Renal pelvis (tissue), 12 donors: ENCODE data around the gene CKLF. TPM values are rescaled to one million over a fixed set of nuclear protein-coding genes. Genes with fewer than 3 reads are reported as not detected.

Experiments
- DNase-seq: peaks from one replicate; pipeline ENCODE4 v3.0.0-alpha.2; 2013
- long read RNA-seq, 16 experiments: transcript quantifications; one replicate each; lab custom pipeline, GENCODE V29; 2026
- polyA plus RNA-seq, 3 donors: library from polyadenylated mRNA; unstranded; fragments of 120-200 nt; gene quantifications; one replicate each; pipeline ENCODE4 v1.2.1, GENCODE V29; 2013; ENCODE audit not compliant: insufficient read length in 3 of 3

The CKLF gene, protein sequence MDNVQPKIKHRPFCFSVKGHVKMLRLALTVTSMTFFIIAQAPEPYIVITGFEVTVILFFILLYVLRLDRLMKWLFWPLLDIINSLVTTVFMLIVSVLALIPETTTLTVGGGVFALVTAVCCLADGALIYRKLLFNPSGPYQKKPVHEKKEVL
- 10 to 100 TPM; 30.4 to 38.8 (median 36.7) TPM for polyA plus RNA-seq
- long read RNA-seq, donor 1, transcript CKLF-201 (4 exons, 669 nt), result minor isoform, 22 of 75 reads
- long read RNA-seq, donor 1, transcript CKLF-203 (3 exons, 508 nt), result major isoform, 39 of 75 reads
- long read RNA-seq, donor 1, partial matches to known transcripts, result 0 of 75 reads
- long read RNA-seq, donor 1, other reads (novel, unspliced or antisense), result 5 of 75 reads
- long read RNA-seq, donor 2, transcript CKLF-206 (2 exons, 564 nt), result minor isoform, 5 of 95 reads
- long read RNA-seq, donor 2, transcript CKLF-203 (3 exons, 508 nt), result major isoform, 43 of 95 reads
- long read RNA-seq, donor 2, transcript CKLF-201 (4 exons, 669 nt), result minor isoform, 30 of 95 reads
- long read RNA-seq, donor 2, partial matches to known transcripts, result 0 of 95 reads
- long read RNA-seq, donor 2, other reads (novel, unspliced or antisense), result 8 of 95 reads
- long read RNA-seq, donor 3, transcript CKLF-201 (4 exons, 669 nt), result minor isoform, 22 of 63 reads
- long read RNA-seq, donor 3, transcript CKLF-203 (3 exons, 508 nt), result major isoform, 35 of 63 reads
- long read RNA-seq, donor 3, partial matches to known transcripts, result 0 of 63 reads
- long read RNA-seq, donor 3, other reads (novel, unspliced or antisense), result 0 of 63 reads
- long read RNA-seq, donor 4, transcript CKLF-206 (2 exons, 564 nt), result minor isoform, 6 of 118 reads
- long read RNA-seq, donor 4, transcript CKLF-202 (3 exons, 571 nt), result minor isoform, 9 of 118 reads
- long read RNA-seq, donor 4, transcript CKLF-201 (4 exons, 669 nt), result minor isoform, 31 of 118 reads
- long read RNA-seq, donor 4, transcript CKLF-203 (3 exons, 508 nt), result major isoform, 55 of 118 reads
- long read RNA-seq, donor 4, partial matches to known transcripts, result 6 of 118 reads
- long read RNA-seq, donor 4, other reads (novel, unspliced or antisense), result 5 of 118 reads
- long read RNA-seq, donor 5, transcript CKLF-203 (3 exons, 508 nt), result major isoform, 27 of 43 reads
- long read RNA-seq, donor 5, transcript CKLF-201 (4 exons, 669 nt), result minor isoform, 14 of 43 reads
- long read RNA-seq, donor 5, partial matches to known transcripts, result 0 of 43 reads
- long read RNA-seq, donor 5, other reads (novel, unspliced or antisense), result 0 of 43 reads
- long read RNA-seq, donor 6, transcript CKLF-203 (3 exons, 508 nt), result major isoform, 32 of 58 reads
- long read RNA-seq, donor 6, transcript CKLF-201 (4 exons, 669 nt), result minor isoform, 17 of 58 reads
- long read RNA-seq, donor 6, partial matches to known transcripts, result 0 of 58 reads
- long read RNA-seq, donor 6, other reads (novel, unspliced or antisense), result 0 of 58 reads
- long read RNA-seq, donor 7, transcript CKLF-203 (3 exons, 508 nt), result major isoform, 43 of 70 reads
- long read RNA-seq, donor 7, transcript CKLF-201 (4 exons, 669 nt), result minor isoform, 20 of 70 reads
- long read RNA-seq, donor 7, transcript CKLF-206 (2 exons, 564 nt), result minor isoform, 5 of 70 reads
- long read RNA-seq, donor 7, partial matches to known transcripts, result 0 of 70 reads
- long read RNA-seq, donor 7, other reads (novel, unspliced or antisense), result 0 of 70 reads
- long read RNA-seq, donor 8, transcript CKLF-206 (2 exons, 564 nt), result minor isoform, 5 of 52 reads
- long read RNA-seq, donor 8, transcript CKLF-201 (4 exons, 669 nt), result minor isoform, 15 of 52 reads
- long read RNA-seq, donor 8, transcript CKLF-203 (3 exons, 508 nt), result major isoform, 25 of 52 reads
- long read RNA-seq, donor 8, partial matches to known transcripts, result 0 of 52 reads
- long read RNA-seq, donor 8, other reads (novel, unspliced or antisense), result 0 of 52 reads
- long read RNA-seq, donor 9, transcript CKLF-202 (3 exons, 571 nt), result minor isoform, 6 of 101 reads
- long read RNA-seq, donor 9, transcript CKLF-201 (4 exons, 669 nt), result minor isoform, 29 of 101 reads
- long read RNA-seq, donor 9, transcript CKLF-203 (3 exons, 508 nt), result major isoform, 44 of 101 reads
- long read RNA-seq, donor 9, transcript CKLF-206 (2 exons, 564 nt), result minor isoform, 6 of 101 reads
- long read RNA-seq, donor 9, partial matches to known transcripts, result 7 of 101 reads
- long read RNA-seq, donor 9, other reads (novel, unspliced or antisense), result 7 of 101 reads
- long read RNA-seq, donor 10, transcript CKLF-203 (3 exons, 508 nt), result major isoform, 30 of 65 reads
- long read RNA-seq, donor 10, transcript CKLF-201 (4 exons, 669 nt), result minor isoform, 12 of 65 reads
- long read RNA-seq, donor 10, transcript CKLF-204 (2 exons, 412 nt), result minor isoform, 5 of 65 reads
- long read RNA-seq, donor 10, transcript CKLF-202 (3 exons, 571 nt), result minor isoform, 6 of 65 reads
- long read RNA-seq, donor 10, partial matches to known transcripts, result 10 of 65 reads
- long read RNA-seq, donor 10, other reads (novel, unspliced or antisense), result 0 of 65 reads
- long read RNA-seq, donor 11, transcript CKLF-203 (3 exons, 508 nt), result major isoform, 21 of 46 reads
- long read RNA-seq, donor 11, transcript CKLF-202 (3 exons, 571 nt), result minor isoform, 6 of 46 reads
- long read RNA-seq, donor 11, transcript CKLF-201 (4 exons, 669 nt), result minor isoform, 15 of 46 reads
- long read RNA-seq, donor 11, partial matches to known transcripts, result 0 of 46 reads
- long read RNA-seq, donor 11, other reads (novel, unspliced or antisense), result 0 of 46 reads
- long read RNA-seq, donor 12, transcript CKLF-201 (4 exons, 669 nt), result minor isoform, 22 of 86 reads
- long read RNA-seq, donor 12, transcript CKLF-203 (3 exons, 508 nt), result major isoform, 46 of 86 reads
- long read RNA-seq, donor 12, partial matches to known transcripts, result 9 of 86 reads
- long read RNA-seq, donor 12, other reads (novel, unspliced or antisense), result 0 of 86 reads
- long read RNA-seq, donor 13, transcript CKLF-203 (3 exons, 508 nt), result major isoform, 24 of 37 reads
- long read RNA-seq, donor 13, transcript CKLF-201 (4 exons, 669 nt), result minor isoform, 8 of 37 reads
- long read RNA-seq, donor 13, partial matches to known transcripts, result 0 of 37 reads
- long read RNA-seq, donor 13, other reads (novel, unspliced or antisense), result 0 of 37 reads
- long read RNA-seq, donor 14, result 0 reads
- long read RNA-seq, donor 15, result 0 reads
- long read RNA-seq, donor 16, transcript CKLF-203 (3 exons, 508 nt), result major isoform, 41 of 76 reads
- long read RNA-seq, donor 16, transcript CKLF-201 (4 exons, 669 nt), result minor isoform, 23 of 76 reads
- long read RNA-seq, donor 16, partial matches to known transcripts, result 0 of 76 reads
- long read RNA-seq, donor 16, other reads (novel, unspliced or antisense), result 7 of 76 reads

GRCh38 chr16:66552286-66553177, at the start of gene CKLF:
CKLF (plus strand) TSS chr16:66552576; CDS start chr16:66552716, 140 bp downstream.
- peak; percentile 91 for DNase-seq

DNA sequence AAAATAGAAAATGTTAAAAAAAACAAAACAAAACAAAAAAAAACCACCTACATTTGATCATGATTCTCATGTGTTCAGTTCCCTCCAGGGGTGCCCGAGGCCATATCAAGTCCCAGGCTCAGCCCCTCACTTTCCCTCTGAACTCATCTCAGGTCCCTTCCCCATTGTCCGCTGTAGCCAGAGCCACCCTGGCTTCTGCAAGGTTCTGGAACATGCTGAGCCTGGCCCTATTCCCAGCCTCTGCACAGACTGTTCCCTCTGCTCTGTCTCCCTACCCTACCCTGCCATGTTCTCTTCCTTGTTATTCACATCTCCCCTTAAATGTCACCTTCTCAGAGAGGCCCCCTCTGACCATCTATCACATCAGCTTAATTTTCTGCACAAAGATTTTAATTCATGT, 49.3 kb upstream of the CKLF start:
- no peak for DNase-seq

DNA sequence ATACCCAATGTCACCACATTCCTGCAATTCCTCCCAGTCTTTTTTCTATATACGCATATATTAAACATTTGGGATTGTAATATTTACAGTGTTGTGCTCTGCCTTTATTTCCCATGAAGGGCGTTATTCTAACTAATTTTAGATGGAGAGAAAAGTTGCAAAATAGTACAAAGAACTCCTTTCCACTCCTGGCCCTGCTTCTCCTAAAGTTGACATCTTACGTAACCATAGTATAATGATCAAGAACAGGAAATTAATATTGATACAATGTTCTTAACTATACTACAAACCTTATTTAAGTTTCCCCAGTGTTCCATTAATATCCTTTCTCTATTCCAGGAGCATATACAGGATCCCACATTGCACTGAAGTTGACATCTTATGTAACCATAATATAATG, 48.8 kb upstream of the CKLF start:
- no peak for DNase-seq

GRCh38 chr16:66507731-66508239, 44.6 kb upstream of the CKLF start:
- no peak for DNase-seq

DNA sequence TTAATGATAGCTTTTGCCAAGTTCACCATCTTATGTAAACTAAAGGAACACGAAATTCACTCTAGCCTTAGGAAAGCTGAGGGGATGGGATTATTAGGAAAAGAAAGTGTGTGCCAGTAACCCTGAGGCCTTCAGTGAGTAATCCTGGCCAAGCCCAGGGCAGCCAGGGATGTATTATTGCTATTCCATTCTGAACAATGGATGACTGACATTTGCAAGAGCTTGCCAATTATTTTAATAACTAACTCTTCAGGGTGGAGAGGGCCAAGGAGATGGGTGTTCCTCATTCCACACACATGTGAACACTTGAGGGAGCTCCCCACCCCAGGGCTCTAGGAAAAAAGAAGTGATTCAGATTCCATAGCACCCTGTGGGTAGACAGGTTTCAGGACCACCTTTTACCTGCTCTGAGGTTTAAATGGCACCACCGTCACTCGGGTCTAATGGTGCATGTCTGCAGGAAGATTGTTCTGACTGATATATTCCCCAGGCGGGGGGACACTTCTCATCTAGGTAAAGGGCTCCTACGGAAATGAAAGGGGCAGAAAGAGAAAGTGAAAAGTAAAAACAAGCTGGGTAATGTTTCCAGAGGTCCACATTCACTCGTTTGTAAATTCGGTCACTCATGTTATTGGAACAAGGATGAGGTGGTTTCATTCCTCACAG, 44.0 kb upstream of the CKLF start:
- DNase-seq, result no peak

DNA sequence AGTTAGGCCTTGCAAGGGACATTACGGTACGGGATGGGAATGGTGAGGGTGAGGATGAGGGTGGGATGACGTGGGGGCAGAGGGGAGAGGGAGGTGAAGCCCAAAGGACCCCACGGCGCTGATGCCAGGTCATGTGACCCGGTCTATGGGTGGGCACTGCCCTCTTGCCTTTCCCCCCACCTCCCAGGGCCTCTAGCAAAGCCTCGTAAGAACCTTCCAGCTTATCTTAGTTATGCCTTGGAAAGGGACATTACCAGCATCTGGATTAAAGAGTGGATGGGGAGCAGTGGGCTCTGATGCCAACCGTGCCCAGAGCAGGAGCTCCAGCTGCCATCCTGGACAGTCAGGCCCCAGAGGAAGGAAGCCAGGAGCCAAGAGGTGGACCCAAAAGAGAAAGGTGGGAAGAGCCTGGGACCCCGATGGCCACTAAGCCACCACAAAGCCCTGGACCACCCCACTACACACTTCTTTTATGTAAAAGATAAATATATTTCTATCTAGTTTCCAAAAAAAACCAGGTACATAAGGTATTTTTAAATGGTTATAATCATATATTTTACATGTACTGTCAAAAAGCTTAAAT, 43.4 kb upstream of the CKLF start:
- no peak for DNase-seq

DNA sequence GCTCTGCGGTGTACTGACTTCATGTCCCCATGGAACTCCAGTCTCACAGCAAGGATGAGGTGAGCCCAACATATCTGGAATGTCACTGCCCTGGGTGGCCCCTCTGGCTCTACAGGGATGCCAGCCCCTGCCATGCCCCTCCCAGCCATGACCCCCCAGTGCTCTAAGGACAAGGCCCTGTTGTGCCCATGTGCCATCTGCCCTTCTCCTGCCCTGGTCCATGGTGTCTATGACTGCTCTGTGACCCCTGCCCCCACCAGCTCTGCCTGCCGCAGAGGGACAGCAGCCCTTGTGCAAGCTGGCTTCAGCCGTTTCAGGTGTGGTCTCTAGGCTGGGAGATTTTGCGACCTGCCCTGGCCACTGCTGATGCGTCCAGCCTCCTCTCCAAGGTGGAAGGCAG, 42.8 kb upstream of the CKLF start:
- no peak for DNase-seq

DNA sequence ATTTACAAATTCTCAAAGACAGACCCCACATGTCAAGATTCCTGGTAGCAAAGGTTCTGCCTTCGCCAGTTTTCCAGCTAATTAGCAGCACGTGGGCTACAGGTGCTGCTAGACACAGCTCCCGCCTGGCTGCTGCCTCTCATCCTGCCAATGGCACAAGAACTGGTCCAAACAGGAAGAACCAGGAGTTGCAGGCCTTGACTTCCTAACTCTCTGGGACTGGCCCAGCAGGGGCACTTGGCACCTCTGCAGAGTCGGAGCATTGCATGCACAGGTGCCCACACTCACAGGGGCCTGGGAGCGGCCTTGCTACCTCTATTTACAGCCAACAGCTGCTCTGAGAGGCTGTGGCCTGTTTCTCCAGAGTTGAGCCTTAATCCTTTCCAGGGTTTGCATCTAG, 42.1 kb upstream of the CKLF start:
- no peak for DNase-seq

- DNase-seq, result no peak
Observed at GRCh38 chr16:66510711-66511601, 41.4 kb upstream of the CKLF start.

- no peak for DNase-seq
Observed at GRCh38 chr16:66511602-66512271, 40.6 kb upstream of the CKLF start.

DNA sequence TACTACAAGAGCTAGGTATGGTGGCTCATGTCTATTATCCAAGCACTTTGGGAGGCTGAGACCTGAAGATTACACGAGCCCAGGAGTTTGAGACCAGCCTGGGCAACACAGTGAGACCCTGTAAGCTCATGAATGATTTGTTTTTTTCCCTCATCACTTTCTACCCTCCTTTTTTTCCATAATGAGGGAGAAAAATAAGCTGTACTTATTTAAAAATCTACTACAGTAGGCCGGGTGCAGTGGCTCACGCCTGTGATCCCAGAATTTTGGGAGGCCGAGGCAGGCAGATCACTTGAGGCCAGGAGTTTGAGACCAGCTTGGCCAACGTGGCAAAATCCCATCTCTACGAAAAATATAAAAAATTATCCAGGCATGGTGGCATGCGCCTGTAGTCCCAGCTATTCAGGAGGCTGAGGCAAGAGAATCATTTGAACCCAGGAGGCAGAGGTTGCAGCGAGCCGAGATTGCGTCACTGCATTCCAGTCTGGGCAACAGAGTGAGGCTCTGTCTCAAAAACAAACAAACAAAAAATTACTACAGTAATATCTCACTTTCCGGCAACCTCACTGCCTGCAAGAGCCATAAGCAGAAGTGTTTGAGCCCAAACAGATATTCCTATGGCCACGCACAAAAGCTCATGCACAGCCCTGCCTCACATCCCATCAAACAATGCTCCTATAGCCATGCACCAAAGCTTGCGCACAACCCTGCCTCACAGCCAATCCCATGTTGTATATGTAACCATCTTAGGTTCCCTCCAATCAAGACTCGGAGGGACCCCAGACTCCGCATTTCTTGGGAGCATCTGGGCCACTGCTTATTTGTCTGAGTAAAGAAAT, 39.9 kb upstream of the CKLF start:
- DNase-seq, result no peak

- DNase-seq, result no peak
Observed at GRCh38 chr16:66513111-66513723, 39.2 kb upstream of the CKLF start.
